ENCODE measurements around the gene SLC35F6.

DNA sequence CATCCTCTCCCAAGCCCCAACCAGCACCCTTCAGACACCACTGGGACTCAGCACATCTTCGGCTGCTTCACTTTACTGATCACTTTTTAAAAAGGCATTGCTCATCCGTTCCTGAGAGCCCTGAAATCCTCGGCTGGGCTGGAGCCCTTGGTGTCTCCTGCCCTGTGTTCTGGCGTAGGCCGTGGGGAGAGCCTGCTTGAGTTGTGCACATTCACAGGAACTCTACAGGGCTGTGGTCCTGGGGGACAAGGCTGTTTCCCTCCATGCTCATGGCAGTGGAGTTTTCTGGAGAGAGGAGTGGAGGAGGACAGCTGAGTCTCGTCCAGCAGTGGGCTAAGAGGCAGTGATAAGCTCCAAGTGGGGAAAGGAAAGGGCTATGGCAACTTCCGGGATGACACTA is 37.7 kb downstream of the SLC35F6 start:
- TF ChIP-seq, protein P1, sequence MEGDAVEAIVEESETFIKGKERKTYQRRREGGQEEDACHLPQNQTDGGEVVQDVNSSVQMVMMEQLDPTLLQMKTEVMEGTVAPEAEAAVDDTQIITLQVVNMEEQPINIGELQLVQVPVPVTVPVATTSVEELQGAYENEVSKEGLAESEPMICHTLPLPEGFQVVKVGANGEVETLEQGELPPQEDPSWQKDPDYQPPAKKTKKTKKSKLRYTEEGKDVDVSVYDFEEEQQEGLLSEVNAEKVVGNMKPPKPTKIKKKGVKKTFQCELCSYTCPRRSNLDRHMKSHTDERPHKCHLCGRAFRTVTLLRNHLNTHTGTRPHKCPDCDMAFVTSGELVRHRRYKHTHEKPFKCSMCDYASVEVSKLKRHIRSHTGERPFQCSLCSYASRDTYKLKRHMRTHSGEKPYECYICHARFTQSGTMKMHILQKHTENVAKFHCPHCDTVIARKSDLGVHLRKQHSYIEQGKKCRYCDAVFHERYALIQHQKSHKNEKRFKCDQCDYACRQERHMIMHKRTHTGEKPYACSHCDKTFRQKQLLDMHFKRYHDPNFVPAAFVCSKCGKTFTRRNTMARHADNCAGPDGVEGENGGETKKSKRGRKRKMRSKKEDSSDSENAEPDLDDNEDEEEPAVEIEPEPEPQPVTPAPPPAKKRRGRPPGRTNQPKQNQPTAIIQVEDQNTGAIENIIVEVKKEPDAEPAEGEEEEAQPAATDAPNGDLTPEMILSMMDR (IDR thresholded peaks at IDR 0.05), result no peak
- TF ChIP-seq POLR2AphosphoS5 (IDR thresholded peaks at IDR 0.05), result no peak
- no peak for TF ChIP-seq EP300 (IDR thresholded peaks at IDR 0.05)
- no peak for TF ChIP-seq POLR2A (IDR thresholded peaks at IDR 0.05)

Measured in suprapubic skin (tissue), 4 donors.